ENCODE results near the gene RNF187.

The RNF187 gene

DNA sequence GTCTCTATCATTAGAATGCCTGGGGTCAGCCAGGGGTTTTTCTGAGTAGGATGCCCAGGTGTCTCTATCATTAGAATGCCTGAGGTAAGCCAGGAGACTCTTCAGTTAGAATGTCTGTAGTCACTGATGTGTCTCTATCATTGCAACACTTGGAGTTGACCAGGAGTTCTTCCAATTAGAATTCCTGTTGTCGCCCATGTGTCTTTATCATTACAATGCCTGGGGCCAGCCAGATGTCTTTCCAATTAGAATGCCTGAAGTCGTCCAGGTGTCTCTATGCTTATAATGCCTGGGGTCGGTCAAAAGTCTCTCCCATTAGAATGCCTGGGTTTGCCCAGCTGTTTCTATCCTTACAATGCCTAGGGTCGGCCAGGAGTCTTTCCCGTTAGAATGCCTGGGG, 55.8 kb downstream of the RNF187 start:
- in situ Hi-C loops (cut with HindIII; ENCODE audit: low sequenced_read_pairs) = no loop called here

DNA sequence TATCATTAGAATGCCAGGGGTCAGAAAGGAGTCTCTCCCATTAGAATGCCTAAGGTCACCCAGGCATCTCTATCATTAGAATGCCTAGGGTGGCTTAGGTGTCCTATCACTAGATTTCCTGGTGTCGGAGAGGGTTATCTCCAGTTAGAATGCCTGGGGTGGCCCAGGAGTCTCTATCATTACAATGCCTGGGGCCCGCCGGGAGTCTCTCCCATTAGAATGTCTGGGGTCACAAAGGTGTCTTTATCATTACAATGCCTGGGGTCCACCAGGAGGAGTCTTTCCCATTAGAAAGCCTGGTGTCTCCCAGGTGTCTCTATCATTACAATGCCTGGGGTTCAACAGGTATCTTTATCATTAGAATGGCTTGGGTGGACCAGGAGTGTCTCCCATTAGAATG, 56.2 kb downstream of the RNF187 start:
- in situ Hi-C loops (cut with HindIII; ENCODE audit: low sequenced_read_pairs) = no loop called here

DNA sequence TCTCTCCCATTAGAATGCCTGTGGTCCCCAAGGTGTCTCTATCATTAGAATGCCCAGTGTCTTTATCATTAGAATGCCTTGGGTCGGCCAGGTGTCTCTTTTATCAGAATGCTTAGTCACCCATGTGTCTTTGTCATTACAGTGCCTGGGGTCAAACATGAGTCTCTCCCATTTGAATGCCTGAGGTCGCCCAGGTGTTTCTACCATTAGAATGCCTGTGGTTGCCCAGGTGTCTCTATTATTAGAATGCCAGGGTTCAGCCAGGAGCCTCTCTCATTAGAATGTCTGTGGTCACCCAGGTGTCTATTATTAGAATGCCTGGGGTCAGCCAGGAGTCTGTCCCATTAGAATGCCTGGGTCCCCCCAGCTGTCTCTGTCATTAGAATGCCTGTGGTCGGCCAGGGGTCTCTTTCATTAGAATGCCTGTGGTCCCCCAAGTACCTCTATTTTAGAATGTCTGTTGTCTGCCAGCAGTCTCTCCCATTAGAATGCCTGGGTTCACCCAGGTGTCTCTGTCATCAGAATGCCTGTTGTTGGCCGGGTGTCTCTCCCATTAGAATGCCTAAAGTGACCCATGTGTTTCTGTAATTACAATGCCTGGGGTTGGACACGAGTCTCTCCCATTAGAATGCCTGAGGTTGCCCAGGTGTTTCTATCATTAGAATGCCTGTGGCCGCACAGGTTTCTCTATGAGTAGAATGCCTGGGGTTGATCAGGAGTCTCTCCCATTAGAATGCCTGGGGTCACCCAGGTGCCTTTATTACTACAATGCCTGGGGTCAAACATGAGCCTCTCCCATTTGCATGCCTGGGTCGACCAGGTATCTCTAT, 57.1 kb downstream of the RNF187 start:
- in situ Hi-C loops (cut with HindIII; ENCODE audit: low sequenced_read_pairs) = no loop called here

DNA sequence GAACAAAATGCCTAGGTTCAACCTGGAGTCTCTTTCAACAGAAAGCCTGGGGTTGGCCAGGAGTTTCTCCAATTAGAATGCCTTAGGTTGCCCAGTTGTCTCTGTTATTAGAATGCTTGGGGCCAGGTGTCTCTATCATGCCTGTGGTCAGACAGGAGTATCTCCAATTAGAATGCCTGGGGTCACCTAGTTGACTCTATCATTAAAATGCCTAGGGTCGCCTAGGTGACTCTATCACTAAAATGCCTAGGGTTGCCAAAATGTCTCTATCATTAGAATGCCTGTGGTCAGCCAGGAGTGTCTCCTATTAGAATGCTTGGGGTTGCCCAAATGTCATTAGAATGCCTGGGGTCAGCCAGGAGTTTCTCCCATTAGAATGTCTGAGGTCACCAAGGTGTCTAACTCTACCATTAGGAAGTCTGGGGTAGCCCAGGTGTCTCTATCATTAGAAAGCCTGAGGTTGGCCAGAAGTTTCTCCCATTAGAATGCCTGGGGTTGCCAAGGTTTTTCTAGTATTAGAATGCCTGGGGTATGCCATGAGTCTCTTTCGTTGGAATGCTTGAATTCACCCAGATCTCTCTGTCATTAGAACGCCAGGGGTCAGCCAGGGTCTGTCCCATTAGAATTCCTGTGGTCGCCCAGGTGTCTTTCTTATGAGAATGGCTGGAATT, 57.9 kb downstream of the RNF187 start:
- in situ Hi-C loops (cut with HindIII; ENCODE audit: low sequenced_read_pairs) = no loop called here

All from endothelial cell of hepatic sinusoid (primary cell).